HG02973 (cell line): ENCODE measurements around the gene VEGFC.

Source experiments
- ATAC-seq: cut with Tn5 transposase; IDR thresholded peaks from one replicate; pipeline ENCODE4 v1.9.1; 2021; ENCODE audit warnings: moderate library complexity; ENCODE audit not compliant: unreplicated experiment

Gene VEGFC

DNA sequence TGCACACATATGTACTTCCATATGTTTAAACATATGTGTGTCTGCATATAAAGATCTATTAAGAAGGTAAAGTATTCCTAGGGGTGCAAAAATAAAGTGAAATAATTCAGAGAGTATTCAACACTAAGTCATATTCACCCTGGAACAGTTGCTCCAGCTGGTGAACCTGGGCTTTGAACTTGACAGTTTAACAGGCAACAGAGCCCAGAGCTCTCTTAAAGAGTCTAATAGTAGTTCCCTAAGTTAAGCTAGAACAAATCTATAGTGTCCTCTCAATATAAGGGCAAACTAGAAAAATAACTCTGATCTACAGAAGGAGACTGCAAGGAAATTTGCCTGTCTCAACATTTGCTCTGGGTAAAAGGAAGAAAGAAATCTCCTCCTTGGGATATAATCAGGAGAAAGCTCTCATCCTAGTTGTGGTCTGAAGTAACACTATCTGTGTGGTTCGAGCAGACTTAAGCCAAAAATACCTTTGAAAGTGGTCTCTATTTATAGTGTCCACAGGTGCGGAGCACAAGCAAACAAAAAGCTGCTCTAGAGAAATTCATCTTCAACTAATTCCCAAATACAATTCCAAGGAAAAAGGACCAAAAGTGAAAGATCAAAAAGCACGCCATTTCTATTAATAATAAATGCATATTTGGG, 29.9 kb downstream of the VEGFC start:
- no peak for ATAC-seq

DNA sequence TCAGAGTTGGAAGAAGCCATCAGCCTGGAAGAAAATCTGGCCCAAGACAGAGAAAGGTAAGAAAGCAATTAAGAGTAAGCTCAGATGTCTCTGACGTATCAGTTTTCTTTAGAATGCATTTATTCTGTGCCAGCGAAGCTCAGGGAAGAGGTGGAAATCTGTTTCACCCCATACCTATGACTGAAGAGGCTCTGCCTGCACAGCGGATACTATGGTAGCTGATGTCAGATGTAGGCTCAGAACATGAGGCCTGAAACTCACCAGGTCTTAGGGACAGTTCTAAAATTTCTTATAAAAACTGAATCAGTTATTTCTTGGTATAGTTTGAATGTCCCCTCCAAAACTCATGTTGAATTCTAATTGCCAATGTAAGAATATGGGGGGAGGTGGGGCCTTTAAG, 30.9 kb downstream of the VEGFC start:
- ATAC-seq, result no peak

DNA sequence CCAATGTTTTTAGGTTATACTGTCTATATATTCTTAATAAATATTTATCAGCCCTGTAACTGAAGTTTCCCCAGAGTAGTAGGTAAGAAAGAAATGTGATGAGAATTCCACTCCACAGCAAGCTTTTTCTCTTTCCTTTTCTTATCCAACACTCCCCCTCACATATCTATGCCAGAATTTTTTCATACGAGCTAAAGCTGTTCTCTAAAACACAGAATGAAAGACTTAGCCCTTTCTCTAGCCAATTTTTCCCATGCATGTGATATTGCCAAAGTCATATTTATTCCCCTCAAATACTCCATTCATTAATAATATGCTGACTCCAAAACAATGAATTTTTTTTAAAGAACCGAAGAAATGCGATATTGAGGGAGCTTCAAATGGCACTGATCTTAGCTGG, 32.3 kb downstream of the VEGFC start:
- no peak for ATAC-seq

DNA sequence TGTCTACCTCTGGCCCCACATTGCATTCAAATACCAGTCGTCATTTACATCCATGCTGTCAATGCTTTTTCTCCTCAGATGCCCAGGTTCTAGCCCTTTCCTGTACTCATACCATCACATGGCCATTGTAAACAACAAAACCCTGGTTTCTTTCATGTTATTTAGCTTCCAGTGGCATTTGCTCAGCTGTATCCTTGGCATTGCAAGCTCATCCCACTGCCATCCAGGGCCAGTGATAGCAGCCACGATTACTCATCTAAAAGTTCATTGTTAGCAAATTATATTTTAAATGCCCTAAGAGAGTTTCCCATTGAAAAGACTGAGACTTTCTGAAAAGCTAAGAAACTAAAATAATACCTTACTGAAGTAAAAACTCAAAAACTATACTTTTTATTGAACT, 34.0 kb downstream of the VEGFC start:
- ATAC-seq, result no peak

DNA sequence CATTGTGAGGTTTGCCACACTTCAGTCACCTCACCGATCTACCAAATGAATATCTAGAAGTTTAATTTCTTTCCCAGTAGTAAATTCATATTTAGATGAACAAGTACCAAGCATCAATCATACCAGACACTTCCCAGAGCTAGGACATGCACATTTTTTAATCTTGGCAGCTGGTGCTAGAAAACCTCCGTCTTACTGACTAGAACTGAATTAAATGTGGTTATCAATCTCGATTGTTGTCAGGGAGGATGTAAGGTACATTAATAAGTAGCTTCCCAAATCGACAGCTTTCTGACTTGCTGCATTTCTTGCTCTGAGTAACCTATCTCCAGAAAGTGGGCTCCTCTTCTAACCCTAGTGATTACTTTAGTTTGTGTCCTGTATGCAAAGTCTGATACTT, 34.4 kb downstream of the VEGFC start:
- ATAC-seq, result no peak

DNA sequence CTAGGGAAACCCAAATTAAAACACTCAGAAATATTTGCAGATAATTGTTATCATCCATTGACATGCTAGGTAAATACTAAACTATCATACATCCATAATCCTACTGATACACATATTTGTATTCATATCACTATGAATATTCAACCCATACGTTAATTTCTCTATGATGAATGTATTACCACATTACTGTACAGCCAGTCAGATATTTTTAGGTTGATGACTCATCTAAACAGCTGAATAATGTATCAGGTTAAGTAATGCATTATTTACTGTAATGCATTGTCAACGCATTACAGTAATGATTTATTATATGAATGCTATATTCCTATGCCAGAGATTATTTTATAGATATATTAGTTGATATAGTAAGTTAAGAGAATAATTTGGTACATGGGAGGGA, 37.1 kb downstream of the VEGFC start:
- no peak for ATAC-seq

DNA sequence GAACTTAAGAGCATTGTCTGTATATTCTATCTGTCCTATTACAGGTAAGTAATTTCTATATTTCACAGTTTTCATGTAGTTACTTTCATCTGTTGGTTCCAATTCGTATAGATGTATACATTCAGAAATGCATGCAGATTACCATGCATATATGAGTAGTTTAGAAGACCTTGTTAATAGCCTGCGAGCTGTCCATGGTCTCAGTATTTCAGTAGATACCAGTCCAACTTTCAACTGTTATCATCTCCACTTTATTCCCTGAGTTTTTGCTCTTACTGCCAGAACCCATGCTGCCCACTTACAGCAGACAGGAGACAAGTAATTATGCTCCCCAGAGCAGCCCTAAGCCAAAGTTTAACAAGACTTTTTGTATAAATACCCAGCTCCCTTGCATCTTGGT, 37.7 kb downstream of the VEGFC start:
- no peak for ATAC-seq

DNA sequence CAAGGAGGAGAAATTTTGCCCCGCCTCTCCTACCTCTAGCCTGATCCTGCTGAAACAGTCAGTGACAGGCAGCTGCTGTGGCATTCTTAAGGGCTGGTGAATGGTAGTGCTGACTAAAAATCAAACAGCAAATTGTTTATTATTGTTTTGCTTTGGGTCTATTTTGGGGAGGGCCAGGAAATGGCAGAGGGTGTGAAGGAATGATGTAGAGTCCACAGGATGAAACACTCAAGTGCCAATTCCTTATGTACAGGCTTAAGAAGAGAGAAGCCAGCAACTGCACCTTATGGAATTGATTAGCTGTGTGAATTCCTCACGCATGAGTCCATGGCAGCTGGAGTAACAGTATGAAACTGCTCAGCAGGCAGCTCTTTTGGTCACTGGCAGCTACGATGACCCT, 39.7 kb downstream of the VEGFC start:
- ATAC-seq, result no peak

DNA sequence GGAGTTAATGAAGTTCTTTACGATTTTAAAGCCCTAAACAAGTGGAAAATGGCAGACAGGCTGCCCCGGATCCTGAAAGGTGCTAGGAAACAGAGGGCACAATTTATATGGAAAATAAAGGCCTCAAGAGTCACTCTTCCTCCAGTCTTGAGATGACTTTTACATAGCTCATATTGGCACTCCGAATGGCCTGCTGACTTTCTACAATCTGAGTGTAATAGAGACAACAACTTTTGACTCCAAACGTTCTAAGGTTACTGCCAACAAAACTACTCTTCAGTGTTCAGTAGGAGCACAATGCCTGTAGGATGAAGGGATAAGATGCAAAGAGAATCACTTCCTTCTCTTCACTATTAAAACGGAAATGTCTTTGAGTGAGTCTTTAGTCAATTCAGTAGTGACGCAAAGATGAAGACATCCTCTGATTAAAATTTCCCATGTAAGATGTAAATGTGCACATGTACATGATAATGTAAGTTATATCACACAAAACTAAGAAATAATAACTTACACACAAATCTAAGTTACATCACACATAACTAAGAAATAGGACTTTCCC, 40.5 kb downstream of the VEGFC start:
- ATAC-seq, result no peak

DNA sequence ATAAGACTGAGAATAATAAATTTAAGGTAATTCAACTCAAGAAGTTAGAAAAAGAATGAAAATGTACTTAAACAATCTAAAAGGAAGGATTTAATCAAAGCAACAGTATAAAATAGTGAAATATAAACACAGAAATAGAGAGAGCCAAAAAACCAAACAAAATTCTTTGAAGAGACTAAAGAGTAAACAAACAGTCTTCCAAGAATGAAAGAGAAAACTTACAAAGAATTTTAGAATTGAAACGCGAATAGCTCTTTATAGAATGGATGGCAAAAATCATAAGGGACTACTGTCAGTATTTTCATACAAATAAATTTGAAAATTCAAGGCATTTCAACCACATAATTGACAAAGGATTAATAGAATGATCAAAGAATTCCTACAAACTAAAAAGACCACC, 41.7 kb downstream of the VEGFC start:
- ATAC-seq, result no peak

DNA sequence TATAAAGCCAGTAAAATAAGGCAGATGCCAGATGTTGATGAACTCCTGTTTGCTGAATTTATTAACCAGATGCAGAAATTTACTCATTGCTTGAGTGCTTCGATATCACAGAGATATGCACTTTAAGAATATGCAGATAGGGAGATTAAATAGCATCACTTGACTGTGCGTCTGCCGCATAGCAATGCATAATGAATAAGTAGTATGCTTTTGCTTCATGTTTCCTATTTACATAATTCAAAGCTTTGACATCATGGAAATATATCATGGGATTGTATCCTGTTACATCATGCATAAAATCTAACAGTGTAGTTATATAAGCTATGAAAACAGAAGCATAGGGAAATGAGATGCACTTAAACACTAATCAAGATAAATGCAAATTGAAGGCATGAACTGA, 45.9 kb downstream of the VEGFC start:
- ATAC-seq, result no peak

DNA sequence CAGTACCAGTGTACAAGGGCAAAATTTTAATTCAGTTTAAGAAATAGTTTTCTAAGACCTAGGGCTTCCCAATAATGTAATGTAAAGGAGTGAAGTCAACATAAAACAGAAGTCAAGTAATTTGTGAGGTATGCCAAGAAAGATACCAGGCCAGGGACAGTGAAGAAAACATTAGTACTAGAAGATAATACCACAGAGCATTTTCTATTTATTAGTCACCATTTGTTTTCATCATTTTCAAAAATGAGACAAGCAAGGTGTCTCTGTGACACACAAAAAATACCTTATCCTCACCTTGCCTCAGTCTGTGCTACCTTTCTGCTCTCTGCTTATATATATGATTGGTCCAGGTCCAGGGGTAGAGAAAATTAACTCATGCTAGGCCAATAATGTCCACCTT, 46.8 kb downstream of the VEGFC start:
- ATAC-seq, result no peak

DNA sequence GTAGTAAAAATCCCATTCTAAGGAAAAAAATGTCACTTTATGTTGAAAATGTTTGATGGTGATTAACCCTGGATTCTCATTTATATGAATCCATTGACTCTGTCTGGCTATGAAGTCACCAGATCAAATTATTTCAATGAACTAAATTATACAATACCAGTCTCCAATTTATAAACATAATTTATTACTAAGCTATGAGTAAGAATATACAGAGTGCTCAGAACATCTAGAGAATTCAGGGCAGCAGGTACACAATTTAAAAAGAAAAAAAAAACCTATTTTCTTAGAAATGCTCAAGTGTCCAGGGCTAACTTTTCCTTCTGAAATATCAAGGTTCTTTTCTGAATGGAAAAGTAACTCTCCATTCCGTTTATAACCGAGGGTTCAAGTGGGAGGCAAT, 48.6 kb downstream of the VEGFC start:
- ATAC-seq, result no peak

DNA sequence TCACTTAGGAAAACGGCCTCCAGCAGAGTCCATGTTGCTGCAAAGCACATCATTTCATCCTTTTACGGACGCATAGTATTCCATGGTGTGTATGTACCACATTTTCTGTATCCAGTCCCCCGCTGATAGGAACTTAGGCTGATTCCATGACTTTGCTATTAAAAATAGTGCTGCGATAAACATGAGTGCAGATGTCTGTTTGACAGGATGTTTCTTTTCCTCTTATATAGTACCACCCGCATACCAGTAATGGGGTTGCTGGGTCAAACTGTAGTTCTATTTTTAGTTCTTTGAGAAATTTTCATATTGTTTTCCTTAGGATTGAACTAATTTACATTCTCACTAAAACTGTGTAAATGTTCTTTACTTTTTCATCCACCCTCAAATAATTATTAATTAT, 50.5 kb downstream of the VEGFC start:
- no peak for ATAC-seq

DNA sequence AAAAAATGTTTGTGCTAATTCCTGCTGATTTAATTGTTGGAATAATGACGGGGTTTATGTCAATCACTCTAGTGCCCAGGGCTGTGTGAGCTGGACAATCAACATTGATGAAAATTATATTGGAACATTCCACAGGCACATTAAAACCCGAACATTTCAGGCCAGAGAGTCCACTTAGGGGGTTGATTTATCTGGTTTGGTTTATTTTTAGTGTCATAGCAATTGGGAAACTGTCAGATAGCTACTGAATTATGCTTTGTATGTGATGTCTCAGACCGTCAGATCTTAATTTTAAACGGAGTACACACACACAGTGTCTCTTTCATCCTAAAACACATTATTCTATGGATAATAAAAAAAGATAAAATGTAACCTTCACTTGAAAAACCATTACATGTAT, 51.5 kb downstream of the VEGFC start:
- ATAC-seq, result no peak

DNA sequence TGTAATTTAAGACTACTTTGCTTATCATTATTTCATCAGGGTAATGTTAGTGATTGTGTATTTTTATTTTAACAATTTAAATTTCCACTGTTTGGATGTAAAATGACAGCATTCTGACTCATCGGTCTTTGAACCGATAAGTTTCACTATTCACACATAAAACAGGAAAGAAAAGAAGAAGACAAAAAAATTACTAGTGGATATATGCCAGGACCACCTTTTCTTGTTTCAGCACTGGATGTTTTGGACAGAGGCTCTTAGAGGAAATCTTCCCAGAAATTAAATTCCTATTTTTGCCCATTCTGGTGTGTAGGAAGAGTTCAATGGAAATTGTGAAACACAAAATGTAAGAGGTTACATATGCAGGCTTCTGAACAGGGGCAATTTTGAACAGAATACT, 57.4 kb downstream of the VEGFC start:
- no peak for ATAC-seq

DNA sequence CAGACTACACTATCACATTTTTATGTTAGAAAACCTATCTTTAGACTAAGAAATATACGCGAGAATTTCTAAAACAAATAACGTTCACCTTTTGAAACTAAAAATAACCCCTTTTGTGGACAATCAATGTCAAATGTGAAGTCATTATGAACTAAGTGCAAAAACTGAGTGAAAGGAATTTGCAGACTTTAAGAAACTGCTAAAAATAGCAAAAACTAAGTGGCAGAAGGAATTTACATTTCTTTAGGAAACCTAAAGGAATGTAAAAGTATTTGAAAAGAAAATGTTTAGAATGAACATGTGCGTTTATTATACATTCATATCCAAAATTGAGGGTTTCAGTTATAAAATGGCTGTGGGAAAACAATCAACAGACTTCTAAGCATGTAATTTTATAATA, 58.3 kb downstream of the VEGFC start:
- no peak for ATAC-seq

DNA sequence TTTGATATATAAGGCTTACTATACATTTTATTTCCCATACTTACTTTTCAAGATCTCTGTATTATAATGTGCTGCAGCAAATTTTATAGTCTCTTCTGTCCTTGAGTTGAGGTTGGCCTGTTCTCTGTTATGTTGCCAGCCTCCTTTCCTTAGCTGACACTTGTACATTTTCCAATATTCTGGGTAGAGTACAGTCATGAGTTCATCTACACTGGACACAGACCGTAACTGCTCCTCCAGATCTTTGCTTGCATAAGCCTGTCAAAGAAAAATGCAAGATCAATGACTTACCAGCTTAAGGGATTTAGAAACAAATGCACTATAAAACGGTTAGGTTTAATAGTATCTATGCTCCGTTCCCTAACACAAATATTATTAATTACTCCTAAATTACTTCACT, 63.2 kb downstream of the VEGFC start:
- no peak for ATAC-seq

DNA sequence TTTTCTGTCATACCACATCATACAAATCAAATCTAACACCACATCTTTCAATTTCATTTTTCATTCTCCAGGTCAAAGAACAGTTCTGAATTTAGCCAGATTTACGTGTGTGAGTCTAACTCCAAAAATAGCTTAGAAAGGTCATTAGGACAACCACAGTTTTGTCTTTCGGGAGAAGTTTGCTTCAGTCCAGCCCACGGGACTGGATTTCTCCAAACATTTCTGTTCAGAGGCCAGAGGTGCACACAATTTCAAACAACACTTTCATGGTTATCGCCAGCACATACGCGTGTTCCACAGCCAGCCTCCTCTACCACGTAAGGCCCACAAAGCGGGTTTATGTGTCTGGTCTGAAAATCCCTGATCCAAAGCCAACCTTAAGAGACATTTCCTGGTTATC, 65.9 kb downstream of the VEGFC start:
- no peak for ATAC-seq

DNA sequence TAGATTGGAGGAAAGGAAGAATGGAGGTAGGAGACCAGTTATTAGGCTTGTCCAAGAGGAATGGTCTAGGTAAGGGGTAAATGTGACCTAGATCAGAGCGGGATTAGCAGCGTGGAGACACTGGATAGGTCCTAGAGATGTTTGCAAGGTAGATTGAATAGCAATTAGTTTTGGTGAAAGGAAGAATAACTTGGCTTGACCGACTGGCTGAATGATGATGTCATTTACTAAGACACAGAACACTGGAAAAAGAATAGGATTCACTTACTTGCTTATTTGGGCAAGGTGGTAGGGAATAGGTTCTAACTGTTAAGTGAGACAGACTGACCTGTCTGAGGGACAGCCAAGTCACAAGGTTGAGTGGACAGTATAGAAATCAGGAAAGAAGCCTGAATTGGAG, 71.3 kb downstream of the VEGFC start:
- ATAC-seq, result no peak

DNA sequence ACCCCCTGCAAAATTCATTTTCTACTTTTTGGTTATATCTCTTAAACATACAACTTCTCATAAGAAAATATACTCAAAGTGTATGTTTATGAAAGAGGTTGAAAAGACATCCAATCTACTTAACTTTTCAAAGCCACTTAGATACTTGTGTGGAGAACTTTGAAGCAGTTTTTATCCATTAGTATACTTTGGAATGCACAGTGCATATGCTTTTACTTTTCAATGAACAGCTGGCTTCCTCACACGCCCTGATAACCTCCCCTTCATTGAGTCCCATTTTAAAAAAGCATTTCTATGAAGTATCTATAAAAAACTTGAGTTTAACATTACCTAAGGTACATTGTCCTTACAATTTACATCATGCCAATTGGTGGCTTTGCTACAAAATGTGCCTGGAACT, 73.8 kb downstream of the VEGFC start:
- no peak for ATAC-seq

DNA sequence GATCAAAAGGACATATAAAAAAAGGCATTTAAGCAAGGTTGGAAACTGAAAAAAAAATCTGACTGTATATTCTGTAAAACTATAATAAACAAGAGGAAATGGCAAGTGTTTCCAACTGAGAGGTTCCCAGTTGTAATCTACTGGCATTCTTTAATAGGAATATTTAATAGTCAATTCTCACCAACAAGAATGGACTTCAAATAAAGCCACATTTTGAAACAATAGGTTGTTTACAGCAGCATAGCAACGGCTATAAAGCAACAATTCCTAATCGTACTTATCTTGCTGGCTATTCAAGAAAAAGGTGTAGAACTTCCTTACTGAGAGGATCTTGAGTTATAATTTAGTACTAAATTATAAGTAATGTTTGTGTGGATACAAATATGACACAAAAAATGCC, 75.5 kb downstream of the VEGFC start:
- no peak for ATAC-seq

DNA sequence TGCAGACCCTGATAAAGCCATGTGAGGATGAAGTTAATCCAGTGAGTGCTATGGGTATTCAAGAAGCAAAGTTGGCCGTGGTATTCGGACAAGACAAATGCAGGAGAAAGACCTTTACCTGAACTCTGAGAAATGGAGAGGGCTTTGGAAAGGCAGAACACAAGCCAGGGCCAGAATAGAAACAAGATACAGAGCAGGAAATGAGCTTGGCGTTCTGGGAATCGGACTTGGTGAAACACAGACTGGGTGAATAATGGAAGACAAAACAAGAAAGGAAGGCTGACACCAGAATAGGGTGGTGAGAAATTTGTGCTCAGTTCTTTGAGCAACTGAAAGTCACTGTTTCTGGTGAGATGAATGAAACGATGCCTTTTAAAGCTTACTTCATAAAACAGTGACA, 83.3 kb downstream of the VEGFC start:
- no peak for ATAC-seq
